Neural cell (in vitro differentiated cells): ENCODE measurements around the gene SPTBN2. TPM values are rescaled to one million over a fixed set of nuclear protein-coding genes. Genes with fewer than 3 reads are reported as not detected.

ENCODE experiments used
- H2AFZ ChIP-seq: fragments of 200-600, 300-800 bp; sonication (generic), shearing (Covaris generic); 2 replicates; pipeline ENCODE4 v1.6.0; 2014; ENCODE audit warnings: low read depth, mild to moderate bottlenecking, antibody characterized with exemption, low read length, moderate library complexity
- H3F3A ChIP-seq: fragments of 200-600 bp; shearing (Covaris generic); 2 replicates; pipeline ENCODE4 v1.6.1; 2016; ENCODE audit warnings: mild to moderate bottlenecking, moderate library complexity, mixed read lengths, antibody characterized with exemption, low read length; ENCODE audit not compliant: insufficient read depth, poor library complexity, severe bottlenecking
- H3K27ac ChIP-seq: fragments of 200-600, 300-800 bp; sonication (generic), shearing (Covaris generic); 2 replicates; pipeline ENCODE4 v1.5.1; 2014; ENCODE audit warnings: mild to moderate bottlenecking, low read length, moderate library complexity
- H3K27me3 ChIP-seq: fragments of 300-800, 200-600 bp; sonication (generic), shearing (Covaris generic); 2 replicates; pipeline ENCODE4 v1.6.0; 2014; ENCODE audit warnings: mild to moderate bottlenecking, low read depth, low read length, moderate library complexity; ENCODE audit not compliant: insufficient read depth
- H3K36me3 ChIP-seq: fragments of 300-800, 200-600 bp; sonication (generic), shearing (Covaris generic); 2 replicates; pipeline ENCODE4 v1.5.1; 2014; ENCODE audit warnings: mild to moderate bottlenecking, antibody characterized with exemption, low read length, moderate library complexity; ENCODE audit not compliant: insufficient read depth
- H3K4me2 ChIP-seq: fragments of 300-800, 200-600 bp; sonication (generic), shearing (Covaris generic); 2 replicates; pipeline ENCODE4 v1.6.0; 2014; ENCODE audit warnings: mild to moderate bottlenecking, low read length
- H3K4me3 ChIP-seq: fragments of 300-800, 200-600 bp; sonication (generic), shearing (Covaris generic); 2 replicates; pipeline ENCODE4 v1.5.1; 2014; ENCODE audit warnings: mild to moderate bottlenecking, low read length, moderate library complexity
- H3K79me2 ChIP-seq: fragments of 200-600 bp; shearing (Covaris generic); replicated peaks from 2 replicates; pipeline ENCODE4 v1.6.0; 2014; ENCODE audit warnings: mild to moderate bottlenecking, low read length, moderate library complexity; ENCODE audit not compliant: insufficient read depth
- H3K9ac ChIP-seq: fragments of 300-800, 200-600 bp; sonication (generic), shearing (Covaris generic); 2 replicates; pipeline ENCODE4 v1.6.1; 2016; ENCODE audit warnings: mild to moderate bottlenecking, low read length, mixed read lengths
- H3K9me2 ChIP-seq: fragments of 200-600 bp; shearing (Covaris generic); 2 replicates; pipeline ENCODE4 v1.6.1; 2016; ENCODE audit warnings: mild to moderate bottlenecking, low read length, mixed read lengths; ENCODE audit not compliant: insufficient read depth
- H3K9me3 ChIP-seq: fragments of 200-600, 300-800 bp; sonication (generic), shearing (Covaris generic); 2 replicates; pipeline ENCODE4 v1.6.1; 2016; ENCODE audit warnings: mild to moderate bottlenecking, mixed run types, low read length, moderate library complexity, mixed read lengths
- H4K20me1 ChIP-seq: fragments of 200-600 bp; shearing (Covaris generic); 2 replicates; pipeline ENCODE4 v1.6.1; 2016; ENCODE audit warnings: mild to moderate bottlenecking, mixed run types; ENCODE audit not compliant: insufficient read depth
- CTCF ChIP-seq: fragments of 450-650 bp; IDR thresholded peaks from 2 replicates; pipeline ENCODE4 v1.5.1; 2014; ENCODE audit warnings: antibody characterized with exemption, mild to moderate bottlenecking, moderate library complexity; ENCODE audit not compliant: poor library complexity, severe bottlenecking
- EP300 ChIP-seq: fragments of 450-650 bp; conservative IDR thresholded peaks from 2 replicates; pipeline ENCODE4 v1.6.1; 2014; ENCODE audit warnings: antibody characterized with exemption, mild to moderate bottlenecking, moderate library complexity; ENCODE audit not compliant: poor library complexity, severe bottlenecking
- EZH2 ChIP-seq: fragments of 200-600, 300-800 bp; shearing (Covaris generic), sonication (generic); IDR thresholded peaks from 2 replicates; pipeline ENCODE4 v1.6.1; 2014; ENCODE audit warnings: antibody characterized with exemption, low read length, borderline replicate concordance, mild to moderate bottlenecking; ENCODE audit not compliant: insufficient read depth, poor library complexity, severe bottlenecking
- MXI1 ChIP-seq: fragments of 450-650 bp; conservative IDR thresholded peaks from 2 replicates; pipeline ENCODE4 v1.6.1; 2014; ENCODE audit warnings: antibody characterized with exemption, mild to moderate bottlenecking; ENCODE audit not compliant: poor library complexity, severe bottlenecking
- POLR2AphosphoS5 ChIP-seq: IDR thresholded peaks from 2 replicates; pipeline ENCODE4 v1.6.1; 2012
- RAD21 ChIP-seq: fragments of 450-650 bp; conservative IDR thresholded peaks from 2 replicates; pipeline ENCODE4 v1.6.1; 2014; ENCODE audit warnings: antibody characterized with exemption, mild to moderate bottlenecking, moderate library complexity
- REST ChIP-seq: IDR thresholded peaks from 2 replicates; pipeline ENCODE4 v1.6.1; 2012; ENCODE audit warnings: borderline replicate concordance
- SMC3 ChIP-seq: fragments of 450-650 bp; conservative IDR thresholded peaks from 2 replicates; pipeline ENCODE4 v1.6.1; 2014; ENCODE audit warnings: antibody characterized with exemption, mild to moderate bottlenecking, moderate library complexity; ENCODE audit not compliant: poor library complexity
- TAF1 ChIP-seq: IDR thresholded peaks from 2 replicates; pipeline ENCODE4 v1.6.1; 2012; ENCODE audit warnings: low read depth
- polyA plus RNA-seq: library from polyadenylated mRNA; depleted of rRNA; stranded (reverse); fragments of >200 nt; gene quantifications from 2 replicates; pipeline ENCODE4 v1.2.3, GENCODE V29; 2014

Gene SPTBN2
- polyA plus RNA-seq, 1 donor from 2014 or later, result 159 TPM

- Histone ChIP-seq H3K79me2 (peaks cover 4% of the 10 kb centered on the region), H3K27ac (no peak overlapping the region), H3K4me2 (no peak overlapping the region), H3K27me3 (no peaks in the 10 kb centered on the region), H3F3A (no peaks in the 10 kb centered on the region), H3K4me3 (peak overlapping the region; percentile 95), H4K20me1 (no peaks in the 10 kb centered on the region), H3K9ac (peak overlapping the region; percentile 87), H2AFZ (no peak overlapping the region), H3K36me3 (no peaks in the 10 kb centered on the region), H3K9me3 (no peaks in the 10 kb centered on the region), H3K9me2 (no peaks in the 10 kb centered on the region)
- TF ChIP-seq TAF1 (no peak), POLR2AphosphoS5 (no peak), RAD21 (no peak), REST (no peak), EP300 (no peak), SMC3 (no peak), CTCF (no peak), EZH2 (no peak), MXI1 (no peak)
Observed at GRCh38 chr11:66743271-66743968, 14.4 kb upstream of the SPTBN2 start.

- TF ChIP-seq EP300 (no peak), REST (no peak), SMC3 (no peak), POLR2AphosphoS5 (no peak), MXI1 (no peak), EZH2 (no peak), TAF1 (no peak), RAD21 (no peak), CTCF (no peak)
Observed at GRCh38 chr11:66741153-66741552, 12.1 kb upstream of the SPTBN2 start.

More at GRCh38 chr11:66741153-66741552, 12.1 kb upstream of the SPTBN2 start:
- Histone ChIP-seq H3K4me2 (no peak overlapping the region), H3K27me3 (no peaks in the 10 kb centered on the region), H3F3A (no peaks in the 10 kb centered on the region), H3K27ac (no peak overlapping the region), H3K79me2 (no peaks in the 10 kb centered on the region), H2AFZ (no peak overlapping the region), H3K9me2 (no peaks in the 10 kb centered on the region), H3K9me3 (no peaks in the 10 kb centered on the region), H4K20me1 (no peaks in the 10 kb centered on the region), H3K4me3 (no peak overlapping the region), H3K36me3 (no peaks in the 10 kb centered on the region), H3K9ac (no peak overlapping the region)
